Measurements from ENCODE around the gene CHI3L2. TPM values are rescaled to one million over a fixed set of nuclear protein-coding genes. Genes with fewer than 3 reads are reported as not detected.

The CHI3L2 gene
- total RNA-seq, 1 donor from 2014 or later, result 1.3 TPM

- Mint-ChIP-seq H3K27ac (ENCODE audit: unreplicated experiment) (peak overlapping the region; percentile 95), H3K4me1 (ENCODE audit: unreplicated experiment) (peaks cover 79% of the 10 kb centered on the region), H3K9me3 (ENCODE audit: unreplicated experiment) (no peaks in the 10 kb centered on the region), H3K27me3 (ENCODE audit: unreplicated experiment) (peaks cover 31% of the 10 kb centered on the region), H3K4me3 (ENCODE audit: unreplicated experiment) (peak overlapping the region; percentile 0), H3K36me3 (ENCODE audit: low read depth, unreplicated experiment) (peaks cover 33% of the 10 kb centered on the region)
- DNase-seq (ENCODE audit: low spot score), result no peak
- TF ChIP-seq CTCF (IDR thresholded peaks at IDR 0.05; ENCODE audit: unreplicated experiment), result no peak
Observed at GRCh38 chr1:111193712-111194480, 33.6 kb upstream of the CHI3L2 start.

GRCh38 chr1:111195002-111195684 lies 32.4 kb upstream of the CHI3L2 start:
- H3K27me3 Mint-ChIP-seq (ENCODE audit: unreplicated experiment), result peaks cover 25% of the 10 kb centered on the region
- H3K4me1 Mint-ChIP-seq (ENCODE audit: unreplicated experiment), result peaks cover 66% of the 10 kb centered on the region
- peak overlapping the region; percentile 76 for H3K4me3 Mint-ChIP-seq (ENCODE audit: unreplicated experiment)
- H3K9me3 Mint-ChIP-seq (ENCODE audit: unreplicated experiment), result no peaks in the 10 kb centered on the region
- peak overlapping the region; percentile 27 for H3K27ac Mint-ChIP-seq (ENCODE audit: unreplicated experiment)
- DNase-seq (ENCODE audit: low spot score), result no peak
- TF ChIP-seq CTCF (IDR thresholded peaks at IDR 0.05; ENCODE audit: unreplicated experiment), result no peak
- H3K36me3 Mint-ChIP-seq (ENCODE audit: low read depth, unreplicated experiment), result peaks cover 21% of the 10 kb centered on the region

- peaks cover 15% of the 10 kb centered on the region for H3K36me3 Mint-ChIP-seq (ENCODE audit: low read depth, unreplicated experiment)
- no peaks in the 10 kb centered on the region for H3K9me3 Mint-ChIP-seq (ENCODE audit: unreplicated experiment)
- H3K4me3 Mint-ChIP-seq (ENCODE audit: unreplicated experiment), result no peak overlapping the region
- H3K27me3 Mint-ChIP-seq (ENCODE audit: unreplicated experiment), result peaks cover 24% of the 10 kb centered on the region
- TF ChIP-seq CTCF (IDR thresholded peaks at IDR 0.05; ENCODE audit: unreplicated experiment), result no peak
- no peak for DNase-seq (ENCODE audit: low spot score)
- H3K27ac Mint-ChIP-seq (ENCODE audit: unreplicated experiment), result no peak overlapping the region
- peaks cover 56% of the 10 kb centered on the region for H3K4me1 Mint-ChIP-seq (ENCODE audit: unreplicated experiment)
Observed at GRCh38 chr1:111196213-111196612, 31.3 kb upstream of the CHI3L2 start.

- H3K4me3 Mint-ChIP-seq (ENCODE audit: unreplicated experiment), result no peak overlapping the region
- H3K27ac Mint-ChIP-seq (ENCODE audit: unreplicated experiment), result peak overlapping the region; percentile 42
- TF ChIP-seq CTCF (IDR thresholded peaks at IDR 0.05; ENCODE audit: unreplicated experiment), result peak; percentile 25
- peak; percentile 60 for DNase-seq (ENCODE audit: low spot score)
- no peaks in the 10 kb centered on the region for H3K9me3 Mint-ChIP-seq (ENCODE audit: unreplicated experiment)
- peaks cover 14% of the 10 kb centered on the region for H3K36me3 Mint-ChIP-seq (ENCODE audit: low read depth, unreplicated experiment)
- peaks cover 47% of the 10 kb centered on the region for H3K4me1 Mint-ChIP-seq (ENCODE audit: unreplicated experiment)
- peaks cover 20% of the 10 kb centered on the region for H3K27me3 Mint-ChIP-seq (ENCODE audit: unreplicated experiment)
Observed at GRCh38 chr1:111197598-111198284, 29.8 kb upstream of the CHI3L2 start.

Measured in endothelial cell (in vitro differentiated cells).